Heart right ventricle (tissue), 16 donors: Measurements from ENCODE around the gene ZBTB46. TPM values are rescaled to one million over a fixed set of nuclear protein-coding genes. Genes with fewer than 3 reads are reported as not detected.

ENCODE experiments used
- ATAC-seq, 8 donors: fragments of 200-7000 bp; cut with Tn5 transposase; one replicate each; pipeline ENCODE4 v1.9.1; 2020; ENCODE audit warnings: mild to moderate bottlenecking in 8 of 8, moderate library complexity in 8 of 8, moderate number of reproducible peaks in 1 of 8
- DNase-seq, 2 donors: peaks; one replicate each; pipeline ENCODE4 v3.0.0-alpha.2; 2020
- H3K27ac ChIP-seq, 10 donors: fragments of 200-600 bp; sonication (generic) in 2 of 10; one replicate each; pipeline versions ENCODE4 v1.5.0 to v1.8.0; 2020 to 2022; ENCODE audit warnings: mild to moderate bottlenecking in 3 of 10
- H3K27me3 ChIP-seq, 7 donors: fragments of 200-600 bp; one replicate each; pipeline ENCODE4 v1.8.0; 2021 to 2022; ENCODE audit warnings: mild to moderate bottlenecking in 2 of 7
- H3K36me3 ChIP-seq, 9 donors: fragments of 200-600 bp; sonication (generic) in 1 of 9; one replicate each; pipeline versions ENCODE4 v1.5.0 to v1.8.0; 2020 to 2022; ENCODE audit warnings: mild to moderate bottlenecking in 2 of 9
- H3K4me1 ChIP-seq, 9 donors: fragments of 200-600 bp; sonication (generic) in 1 of 9; one replicate each; pipeline versions ENCODE4 v1.5.0 to v1.8.0; 2020 to 2022; ENCODE audit warnings: mild to moderate bottlenecking in 4 of 9
- H3K4me3 ChIP-seq, 10 donors: fragments of 200-600 bp; sonication (generic) in 2 of 10; one replicate each; pipeline versions ENCODE4 v1.5.0 to v1.8.0; 2020 to 2022; ENCODE audit warnings: mild to moderate bottlenecking in 7 of 10, moderate library complexity in 2 of 10
- H3K9me3 ChIP-seq, 11 donors: fragments of 200-600 bp in 10 of 11; sonication (generic) in 2 of 11; one replicate each; pipeline versions ENCODE4 v1.5.0 to v1.8.0; 2013 to 2022; ENCODE audit warnings: mild to moderate bottlenecking in 2 of 11, control low read depth in 1 of 11, moderate library complexity in 1 of 11
- CTCF ChIP-seq, 9 donors: fragments of 200-600 bp; sonication (generic) in 2 of 9; IDR thresholded peaks; one replicate each; pipeline versions ENCODE4 v1.5.0 to v1.8.0; 2021 to 2022; ENCODE audit warnings: antibody characterized with exemption in 9 of 9, mild to moderate bottlenecking in 5 of 9, moderate library complexity in 1 of 9
- WGBS, 2 donors: extraction: QIAGEN DNeasy Blood & Tissue Kit; methylation state at CpG; one replicate each; pipeline ENCODE4 v1.1.7; 2013; ENCODE audit warnings: inconsistent platforms in 1 of 2; 5-methylcytosine and 5-hydroxymethylcytosine counted together
- intact Hi-C, 10 donors: fragments of 100-400 bp; cut with DNase I; formaldehyde crosslinking; loops; one replicate each; pipeline versions ENCODE4 v1.11.1 to v1.14.2; 2022
- polyA plus RNA-seq, 2 donors: library from polyadenylated mRNA; stranded (reverse); fragments of 200-250 nt; gene quantifications; one replicate each; pipeline ENCODE4 v1.2.3, GENCODE V29; 2013
- total RNA-seq, 10 donors: library from RNA; stranded (reverse); fragmentation: NEBNext Ultra II Directional in 3 of 10; extraction: Animal tissue kit (Norgen Biotek cat#: 25700) in 3 of 10; gene quantifications; one replicate each; pipeline versions ENCODE4 v1.2.1 to v1.2.4, GENCODE V29; 2021 to 2023
- donor health status: Arrhythmogenic right ventricular cardiomyopathy.
- donor health status: ischemic (EF 13 %, LVEDD 7.1; RV severe dilation, severe dysfunction).
- donor health status: healthy with polysubstance abuse.
- donor health status: DM: no; HTN: yes; CAD: no.
- donor health status: DM: no; HTN: no; CAD: no.
- donor health status: ischemic (EF 25% LVEDD 6.9; RV normal size, moderate dysfunction).
- donor health status: ischemic (EF 25% LVEDD 5.7; RV mildly dilated, moderate dysfunction).
- donor health status: healthy.
- donor health status: DM: yes; HTN: yes; CAD: no.
- donor health status: Ischemic cardiomyopathy.
- donor health status: ischemic (EF 35%, LVEDD 5.7; RV mildly dilated, moderate dysfunction).
- donor health status: nonischemic (EF 11% LVEDD 7.7; RV severe dilation, severe dysfunction).
- donor health status: DM: yes; HTN: yes; CAD: no.
- donor health status: PGD.
- donor health status: ischemic (EF 29% LVEDD 5.4; RV normal size, mild dysfunction).
- donor health status: nonischemic (EF 23%, LVEDD 6.1; RV moderate dilation, normal function).

ZBTB46 gene
- total and polyA plus RNA-seq, 12 donors = 5.6 to 25.4 (median 14.4) TPM

DNA sequence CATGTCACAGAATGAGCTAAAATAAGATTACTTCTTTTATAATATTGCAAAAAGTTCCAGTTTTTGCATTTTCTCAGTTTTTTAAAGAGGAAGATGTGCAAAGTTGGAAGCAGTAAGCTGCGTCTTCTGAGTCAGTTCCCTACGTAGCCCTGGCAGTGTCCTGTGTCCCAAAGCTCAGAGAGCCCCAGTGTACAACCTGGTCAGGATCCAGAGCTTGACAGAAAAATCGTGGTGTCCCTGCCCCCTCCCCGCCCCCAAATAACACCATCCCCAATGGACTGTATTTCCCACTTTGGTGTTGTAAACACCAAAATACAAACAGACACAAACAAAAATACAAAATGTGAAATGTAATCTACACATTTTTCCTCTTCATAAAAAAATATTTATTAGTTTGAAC lies 86.9 kb downstream of the ZBTB46 start:
- H3K36me3 ChIP-seq = peaks cover 0 to 71% (median 25%) of the 10 kb centered on the region in 9 donors
- no peak overlapping the region for H3K27ac ChIP-seq
- 63 to 71% methylated on average over 4 of the region's 4 CpGs for WGBS, 2 donors
- DNase-seq = no peak
- no peaks in the 10 kb centered on the region for H3K27me3 ChIP-seq
- intact Hi-C loops = no loop called here
- no peak overlapping the region for H3K4me3 ChIP-seq
- peaks cover 10 to 27% (median 17%) of the 10 kb centered on the region in 9 donors for H3K4me1 ChIP-seq
- no peak for ATAC-seq
- H3K9me3 ChIP-seq = no peaks in the 10 kb centered on the region
- no peak for TF ChIP-seq CTCF (IDR thresholded peaks at IDR 0.05)

- DNase-seq (no peak), ATAC-seq (no peak)
- H3K4me1 ChIP-seq = peaks cover 17 to 35% (median 25%) of the 10 kb centered on the region in 9 donors
- H3K27ac ChIP-seq = no peak overlapping the region
- no peaks in the 10 kb centered on the region for H3K9me3 ChIP-seq
- H3K4me3 ChIP-seq = no peak overlapping the region
- TF ChIP-seq CTCF (IDR thresholded peaks at IDR 0.05) = no peak
- intact Hi-C loops = no loop called here
- peaks cover 0 to 64% (median 25%) of the 10 kb centered on the region in 9 donors for H3K36me3 ChIP-seq
- WGBS, 2 donors = 87 to 89% methylated on average over 31 of the region's 31 CpGs
- no peaks in the 10 kb centered on the region for H3K27me3 ChIP-seq
Measured at GRCh38 chr20:63743210-63743970, 87.7 kb downstream of the ZBTB46 start.

DNA sequence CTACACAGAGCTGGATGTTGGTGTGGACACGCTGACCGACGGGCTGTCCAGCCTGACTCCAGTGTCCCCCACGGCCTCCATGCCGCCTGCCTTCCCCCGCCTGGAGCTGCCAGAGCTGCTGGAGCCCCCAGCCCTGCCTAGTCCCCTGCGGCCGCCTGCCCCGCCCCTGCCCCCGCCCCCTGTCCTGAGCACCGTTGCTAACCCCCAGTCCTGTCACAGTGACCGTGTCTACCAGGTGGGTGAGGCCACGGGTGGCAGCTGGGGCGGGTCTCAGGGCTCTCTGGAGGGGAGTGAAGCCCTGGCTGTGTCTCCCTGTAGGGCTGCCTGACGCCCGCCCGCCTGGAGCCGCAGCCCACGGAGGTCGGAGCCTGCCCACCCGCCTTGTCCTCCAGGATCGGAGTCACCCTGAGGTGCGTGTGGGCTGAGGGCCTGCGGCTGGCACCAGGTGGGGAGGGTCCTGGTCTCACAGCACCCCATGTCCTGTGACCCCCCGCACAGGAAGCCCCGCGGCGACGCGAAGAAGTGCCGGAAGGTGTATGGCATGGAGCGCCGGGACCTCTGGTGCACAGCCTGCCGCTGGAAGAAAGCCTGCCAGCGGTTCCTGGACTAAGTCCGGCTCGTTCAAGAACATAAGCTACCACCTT lies 88.6 kb downstream of the ZBTB46 start:
- Histone ChIP-seq H3K36me3 (peaks cover 0 to 59% (median 25%) of the 10 kb centered on the region in 9 donors), H3K27me3 (peaks cover 0 to 8% (median 0%) of the 10 kb centered on the region in 7 donors), H3K4me1 (peaks cover 26 to 44% (median 34%) of the 10 kb centered on the region in 9 donors), H3K27ac (peak overlapping the region in 2 of 10 donors; percentile 93 to 96), H3K4me3 (no peak overlapping the region), H3K9me3 (no peaks in the 10 kb centered on the region)
- WGBS, 2 donors = 84 to 87% methylated on average over 35 to 37 of the region's 37 CpGs
- DNase-seq = no peak
- intact Hi-C loops = no loop called here
- TF ChIP-seq CTCF (IDR thresholded peaks at IDR 0.05) = no peak
- no peak for ATAC-seq

DNA sequence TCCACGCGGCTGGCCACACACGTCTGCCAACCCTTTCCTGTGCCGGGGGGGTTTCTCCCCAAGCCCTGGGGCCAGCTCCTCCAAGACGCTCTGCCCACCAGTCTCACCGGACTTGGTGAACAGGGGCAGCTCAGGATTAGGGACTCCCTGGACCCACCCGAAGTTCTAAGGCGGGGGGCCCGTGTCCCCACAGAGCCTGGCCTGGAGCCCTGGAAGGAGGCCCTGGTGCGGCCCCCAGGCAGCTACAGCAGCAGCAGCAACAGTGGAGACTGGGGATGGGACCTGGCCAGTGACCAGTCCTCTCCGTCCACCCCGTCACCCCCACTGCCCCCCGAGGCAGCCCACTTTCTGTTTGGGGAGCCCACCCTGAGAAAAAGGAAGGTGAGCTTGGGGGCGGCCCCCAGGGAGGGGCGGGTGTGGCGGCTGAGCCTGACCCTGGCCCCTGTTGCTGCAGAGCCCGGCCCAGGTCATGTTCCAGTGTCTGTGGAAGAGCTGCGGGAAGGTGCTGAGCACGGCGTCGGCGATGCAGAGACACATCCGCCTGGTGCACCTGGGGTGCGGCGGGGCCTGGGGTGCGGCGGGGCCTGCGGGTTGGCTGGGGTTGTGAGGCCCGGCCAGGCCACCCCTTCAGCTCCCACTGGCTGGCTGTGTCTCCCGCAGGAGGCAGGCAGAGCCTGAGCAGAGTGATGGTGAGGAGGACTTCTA lies 89.2 kb downstream of the ZBTB46 start:
- TF ChIP-seq CTCF (IDR thresholded peaks at IDR 0.05) = no peak
- no peak for ATAC-seq
- DNase-seq = no peak
- intact Hi-C loops = no loop called here
- H3K27me3 ChIP-seq = peaks cover 0 to 12% (median 0%) of the 10 kb centered on the region in 7 donors
- H3K4me3 ChIP-seq = peak overlapping the region in 9 of 10 donors; percentile 60 to 86 (median 71)
- H3K4me1 ChIP-seq = peaks cover 31 to 51% (median 38%) of the 10 kb centered on the region in 9 donors
- WGBS, 2 donors = 80 to 83% methylated on average over 30 of the region's 30 CpGs
- H3K27ac ChIP-seq = peak overlapping the region in 9 of 10 donors; percentile 84 to 96 (median 92)
- no peaks in the 10 kb centered on the region for H3K9me3 ChIP-seq
- peaks cover 0 to 58% (median 25%) of the 10 kb centered on the region in 9 donors for H3K36me3 ChIP-seq
